GM12873 (cell line): ENCODE data around the gene UBE2Q1.
A peak's percentile ranks its signal among the peaks of the same experiment; 100 is the strongest.

Experiments
- CTCF ChIP-seq: IDR thresholded peaks from 2 replicates; pipeline ENCODE4 v1.5.1; 2012; ENCODE audit warnings: low read depth, mild to moderate bottlenecking, moderate library complexity, low read length, control low read depth; ENCODE audit not compliant: insufficient read depth; ENCODE audit errors: missing control alignments

Gene UBE2Q1

DNA sequence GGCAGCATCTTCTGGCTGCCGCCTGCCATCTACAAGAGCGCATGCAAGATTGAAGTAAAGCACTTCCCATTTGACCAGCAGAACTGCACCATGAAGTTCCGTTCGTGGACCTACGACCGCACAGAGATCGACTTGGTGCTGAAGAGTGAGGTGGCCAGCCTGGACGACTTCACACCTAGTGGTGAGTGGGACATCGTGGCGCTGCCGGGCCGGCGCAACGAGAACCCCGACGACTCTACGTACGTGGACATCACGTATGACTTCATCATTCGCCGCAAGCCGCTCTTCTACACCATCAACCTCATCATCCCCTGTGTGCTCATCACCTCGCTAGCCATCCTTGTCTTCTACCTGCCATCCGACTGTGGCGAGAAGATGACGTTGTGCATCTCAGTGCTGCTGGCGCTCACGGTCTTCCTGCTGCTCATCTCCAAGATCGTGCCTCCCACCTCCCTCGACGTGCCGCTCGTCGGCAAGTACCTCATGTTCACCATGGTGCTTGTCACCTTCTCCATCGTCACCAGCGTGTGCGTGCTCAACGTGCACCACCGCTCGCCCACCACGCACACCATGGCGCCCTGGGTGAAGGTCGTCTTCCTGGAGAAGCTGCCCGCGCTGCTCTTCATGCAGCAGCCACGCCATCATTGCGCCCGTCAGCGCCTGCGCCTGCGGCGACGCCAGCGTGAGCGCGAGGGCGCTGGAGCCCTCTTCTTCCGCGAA is 12.9 kb upstream of the UBE2Q1 start:
- no peak for TF ChIP-seq CTCF

- TF ChIP-seq CTCF, result no peak
These were observed 9.8 kb upstream of the UBE2Q1 start for GRCh38 chr1:154568157-154568815.

- TF ChIP-seq CTCF, result no peak
These were observed 9.1 kb upstream of the UBE2Q1 start, which contains the start of gene CHRNB2 for GRCh38 chr1:154567386-154568156. Gene CHRNB2, plus strand, starts transcription at chr1:154567778. Its CDS starts 267 bp downstream, at chr1:154568045.

DNA sequence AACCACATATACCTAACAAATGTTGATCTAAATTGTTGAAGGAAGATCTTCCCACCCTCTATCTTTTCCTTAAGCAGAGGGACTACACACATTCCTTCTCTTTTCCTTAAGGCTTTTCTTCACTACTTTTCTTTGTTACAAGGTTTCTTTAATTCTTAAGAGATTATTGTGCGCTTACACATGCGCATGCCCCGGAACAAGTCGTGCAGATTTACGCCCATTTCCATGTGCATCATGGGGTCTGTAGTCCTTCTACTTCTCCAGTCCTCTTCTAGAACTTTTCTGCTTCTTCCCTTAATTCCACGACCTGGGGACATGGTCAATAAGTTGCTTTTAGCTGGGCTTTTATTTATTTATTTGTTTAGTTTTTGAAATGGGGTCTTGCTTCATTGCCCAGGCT is 7.4 kb upstream of the UBE2Q1 start:
- no peak for TF ChIP-seq CTCF

DNA sequence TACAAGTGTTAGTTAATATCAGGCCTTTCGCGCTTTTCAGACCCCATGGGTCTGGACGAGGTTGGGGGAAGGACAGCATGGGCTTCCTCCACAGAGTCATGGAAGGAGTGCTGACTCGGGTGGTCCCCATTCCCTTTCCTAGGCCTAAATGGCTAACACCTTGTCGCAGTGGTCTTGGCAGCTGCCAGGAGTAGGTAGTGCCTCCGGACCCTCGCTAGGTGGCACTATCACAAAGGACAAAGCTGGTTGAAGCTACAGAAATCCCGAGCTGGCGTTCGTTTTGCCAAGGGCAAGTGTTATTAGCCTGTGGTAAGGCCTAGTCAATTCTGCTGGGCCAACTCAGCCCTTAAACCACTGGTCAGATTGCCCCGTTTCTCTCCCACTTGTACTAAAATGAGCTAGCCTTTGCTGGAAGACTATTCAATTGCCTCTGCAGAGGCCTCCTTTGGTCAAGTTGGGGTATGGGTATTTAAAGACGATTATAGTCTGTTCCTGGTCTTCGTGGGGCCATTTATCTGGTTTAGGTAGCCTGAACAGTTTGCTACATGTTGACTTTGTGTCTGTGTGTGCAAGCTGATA is 1.1 kb upstream of the UBE2Q1 start:
- peak; percentile 98 for TF ChIP-seq CTCF

GRCh38 chr1:154558720-154559465 is 431 bp upstream of the UBE2Q1 start:
- no peak for TF ChIP-seq CTCF
